ENCODE results near the gene ATAD2B.

ATAD2B gene

GRCh38 chr2:23700627-23701026 lies 226.3 kb downstream of the ATAD2B start:
- TF ChIP-seq CTCF (IDR thresholded peaks at IDR 0.05; ENCODE audit: insufficient read depth, low read depth, low read length, missing control alignments) = no peak

DNA sequence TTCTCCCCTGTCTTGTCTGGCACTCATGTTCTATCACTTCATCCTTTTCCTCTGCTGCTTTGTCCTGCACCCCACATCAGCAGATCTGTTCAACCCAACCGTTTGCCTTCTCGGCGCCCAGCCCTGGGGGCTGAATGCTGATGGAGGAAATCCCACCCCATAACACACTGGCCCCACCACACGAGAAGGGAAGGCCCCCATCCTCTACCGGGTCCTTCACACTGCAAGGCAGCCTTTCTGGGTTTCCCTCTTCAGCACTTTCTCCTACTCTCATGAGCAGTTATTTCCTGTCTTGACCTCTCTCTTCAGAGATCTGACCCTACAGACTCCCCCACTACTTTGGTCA lies 227.4 kb downstream of the ATAD2B start:
- DNase-seq (ENCODE audit: low read depth) = no peak
- H3K4me3 ChIP-seq (ENCODE audit: low read depth, low read length) = no peak overlapping the region
- no peak for TF ChIP-seq CTCF (IDR thresholded peaks at IDR 0.05; ENCODE audit: insufficient read depth, low read depth, low read length, missing control alignments)

More at GRCh38 chr2:23700627-23701026, 226.3 kb downstream of the ATAD2B start:
- DNase-seq (ENCODE audit: low read depth) = no peak
- H3K4me3 ChIP-seq (ENCODE audit: low read depth, low read length) = no peak overlapping the region

GRCh38 chr2:23698721-23699579 lies 228.0 kb downstream of the ATAD2B start:
- no peak for DNase-seq (ENCODE audit: low read depth)
- no peak overlapping the region for H3K4me3 ChIP-seq (ENCODE audit: low read depth, low read length)
- TF ChIP-seq CTCF (IDR thresholded peaks at IDR 0.05; ENCODE audit: insufficient read depth, low read depth, low read length, missing control alignments) = no peak

Data from GM12865 (cell line).